Measurements from ENCODE around the gene TMOD2.

Gene TMOD2

DNA sequence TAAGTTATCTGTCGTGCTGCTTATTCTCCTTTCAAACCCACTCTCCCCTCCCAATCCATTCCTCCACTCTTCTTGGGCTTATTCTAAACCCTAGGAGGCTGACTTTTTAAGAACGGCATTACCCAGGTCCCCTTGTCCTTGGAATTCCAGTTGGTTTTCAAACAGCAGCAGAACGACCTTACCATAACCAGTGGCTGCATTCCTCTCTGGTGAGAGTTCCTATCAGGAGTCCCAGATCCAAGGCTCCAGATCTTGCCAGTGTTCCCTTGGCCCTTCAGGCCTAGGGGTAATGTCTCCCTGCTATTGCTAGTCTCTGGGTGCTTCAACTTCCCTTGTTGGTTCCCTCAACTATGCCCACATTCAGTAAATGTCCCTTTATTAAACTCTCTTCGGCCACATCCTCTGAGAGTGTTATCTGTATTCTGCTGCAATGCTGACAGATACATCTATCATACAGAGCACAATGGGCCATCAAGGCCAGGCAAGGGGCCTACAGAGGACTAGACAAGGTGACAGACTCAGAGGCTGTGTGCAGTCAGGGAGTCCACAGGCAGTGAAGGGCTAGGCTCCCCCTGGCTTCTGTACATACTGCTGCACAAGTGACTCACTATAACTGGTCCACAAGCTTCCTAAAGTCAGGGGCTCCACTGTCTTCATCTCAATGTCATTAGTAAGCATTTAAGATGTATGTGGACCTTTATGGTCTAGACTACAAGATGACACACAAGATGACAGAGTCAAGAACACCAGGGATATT is 24.1 kb upstream of the TMOD2 start:
- Histone ChIP-seq H3K4me3 (replicated peaks; ENCODE audit: low read depth, low read length) (no peak overlapping the region), H3K36me3 (ENCODE audit: control insufficient read depth, insufficient read depth, low read length) (no peaks in the 10 kb centered on the region; the same call in none of the 2 replicates), H3K27me3 (replicated peaks; ENCODE audit: control insufficient read depth, insufficient read depth, low read length) (no peaks in the 10 kb centered on the region)
- TF ChIP-seq, protein P1, sequence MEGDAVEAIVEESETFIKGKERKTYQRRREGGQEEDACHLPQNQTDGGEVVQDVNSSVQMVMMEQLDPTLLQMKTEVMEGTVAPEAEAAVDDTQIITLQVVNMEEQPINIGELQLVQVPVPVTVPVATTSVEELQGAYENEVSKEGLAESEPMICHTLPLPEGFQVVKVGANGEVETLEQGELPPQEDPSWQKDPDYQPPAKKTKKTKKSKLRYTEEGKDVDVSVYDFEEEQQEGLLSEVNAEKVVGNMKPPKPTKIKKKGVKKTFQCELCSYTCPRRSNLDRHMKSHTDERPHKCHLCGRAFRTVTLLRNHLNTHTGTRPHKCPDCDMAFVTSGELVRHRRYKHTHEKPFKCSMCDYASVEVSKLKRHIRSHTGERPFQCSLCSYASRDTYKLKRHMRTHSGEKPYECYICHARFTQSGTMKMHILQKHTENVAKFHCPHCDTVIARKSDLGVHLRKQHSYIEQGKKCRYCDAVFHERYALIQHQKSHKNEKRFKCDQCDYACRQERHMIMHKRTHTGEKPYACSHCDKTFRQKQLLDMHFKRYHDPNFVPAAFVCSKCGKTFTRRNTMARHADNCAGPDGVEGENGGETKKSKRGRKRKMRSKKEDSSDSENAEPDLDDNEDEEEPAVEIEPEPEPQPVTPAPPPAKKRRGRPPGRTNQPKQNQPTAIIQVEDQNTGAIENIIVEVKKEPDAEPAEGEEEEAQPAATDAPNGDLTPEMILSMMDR (IDR thresholded peaks at IDR 0.05; ENCODE audit: insufficient read depth, low read length, poor library complexity, severe bottlenecking), result peak; percentile 41
- no peak for DNase-seq (ENCODE audit: extremely low read depth, insufficient read length)

DNA sequence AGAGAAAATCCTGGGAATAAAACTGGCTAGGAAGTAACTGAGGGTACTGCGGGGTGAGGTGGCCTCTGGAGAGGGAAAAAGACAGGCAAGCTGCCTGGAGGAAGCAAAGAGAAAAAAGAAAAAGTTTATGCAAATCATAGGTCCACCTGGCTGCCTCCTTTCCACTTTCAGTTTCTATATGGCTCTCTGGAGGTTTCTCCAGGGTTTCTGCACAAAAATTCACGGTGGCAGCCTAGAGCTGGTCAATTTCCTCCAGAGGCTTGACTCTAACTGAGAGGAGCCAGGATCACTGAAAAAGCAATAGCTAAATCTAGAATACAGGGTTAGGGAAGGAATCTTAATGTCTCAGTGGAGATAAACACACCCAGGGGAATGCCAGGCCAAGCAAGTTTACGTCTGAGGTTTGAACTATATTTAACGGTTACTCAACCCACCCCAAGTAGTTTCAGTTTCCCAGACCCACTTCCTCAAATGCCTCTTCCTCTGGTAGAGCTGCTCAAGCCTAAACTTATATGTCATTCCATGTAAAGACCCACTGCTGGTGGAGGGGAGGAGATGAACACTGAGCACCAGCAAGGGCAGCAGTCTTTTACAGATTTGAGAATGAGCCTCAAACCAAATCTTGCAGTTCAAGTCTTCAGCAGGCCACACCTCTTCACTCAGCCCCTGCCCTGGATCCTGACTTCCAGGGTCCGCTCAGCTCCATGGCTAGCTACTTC is 19.7 kb upstream of the TMOD2 start:
- TF ChIP-seq, protein P1 (IDR thresholded peaks at IDR 0.05; ENCODE audit: insufficient read depth, low read length, poor library complexity, severe bottlenecking), result no peak
- DNase-seq (ENCODE audit: extremely low read depth, insufficient read length), result peak; percentile 78
- H3K27me3 ChIP-seq (replicated peaks; ENCODE audit: control insufficient read depth, insufficient read depth, low read length), result no peaks in the 10 kb centered on the region
- H3K4me3 ChIP-seq (replicated peaks; ENCODE audit: low read depth, low read length), result peak overlapping the region; percentile 53
- H3K36me3 ChIP-seq (ENCODE audit: control insufficient read depth, insufficient read depth, low read length), result no peaks in the 10 kb centered on the region

DNA sequence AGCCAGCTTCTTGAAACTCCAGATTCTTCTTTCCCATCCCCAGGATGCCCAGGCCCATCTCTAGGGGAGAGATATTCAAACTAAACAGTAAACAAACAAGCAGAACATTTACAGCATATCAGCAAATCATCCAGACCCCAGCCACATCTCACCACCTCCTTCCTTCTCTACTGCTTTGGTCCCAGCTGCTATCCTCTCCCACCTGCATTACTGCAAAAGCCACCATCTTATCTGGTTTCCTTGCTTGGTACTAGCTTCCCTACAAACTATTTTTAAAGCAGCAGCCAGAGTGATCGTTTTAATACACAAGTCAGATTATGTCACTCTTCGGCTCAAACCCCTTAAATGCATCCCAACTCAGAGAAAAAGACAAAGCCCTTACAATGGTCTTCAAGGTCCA is 18.8 kb upstream of the TMOD2 start:
- no peak for DNase-seq (ENCODE audit: extremely low read depth, insufficient read length)
- Histone ChIP-seq H3K27me3 (replicated peaks; ENCODE audit: control insufficient read depth, insufficient read depth, low read length) (no peaks in the 10 kb centered on the region), H3K36me3 (ENCODE audit: control insufficient read depth, insufficient read depth, low read length) (no peaks in the 10 kb centered on the region), H3K4me3 (replicated peaks; ENCODE audit: low read depth, low read length) (no peak overlapping the region)
- TF ChIP-seq, protein P1 (IDR thresholded peaks at IDR 0.05; ENCODE audit: insufficient read depth, low read length, poor library complexity, severe bottlenecking), result no peak

DNA sequence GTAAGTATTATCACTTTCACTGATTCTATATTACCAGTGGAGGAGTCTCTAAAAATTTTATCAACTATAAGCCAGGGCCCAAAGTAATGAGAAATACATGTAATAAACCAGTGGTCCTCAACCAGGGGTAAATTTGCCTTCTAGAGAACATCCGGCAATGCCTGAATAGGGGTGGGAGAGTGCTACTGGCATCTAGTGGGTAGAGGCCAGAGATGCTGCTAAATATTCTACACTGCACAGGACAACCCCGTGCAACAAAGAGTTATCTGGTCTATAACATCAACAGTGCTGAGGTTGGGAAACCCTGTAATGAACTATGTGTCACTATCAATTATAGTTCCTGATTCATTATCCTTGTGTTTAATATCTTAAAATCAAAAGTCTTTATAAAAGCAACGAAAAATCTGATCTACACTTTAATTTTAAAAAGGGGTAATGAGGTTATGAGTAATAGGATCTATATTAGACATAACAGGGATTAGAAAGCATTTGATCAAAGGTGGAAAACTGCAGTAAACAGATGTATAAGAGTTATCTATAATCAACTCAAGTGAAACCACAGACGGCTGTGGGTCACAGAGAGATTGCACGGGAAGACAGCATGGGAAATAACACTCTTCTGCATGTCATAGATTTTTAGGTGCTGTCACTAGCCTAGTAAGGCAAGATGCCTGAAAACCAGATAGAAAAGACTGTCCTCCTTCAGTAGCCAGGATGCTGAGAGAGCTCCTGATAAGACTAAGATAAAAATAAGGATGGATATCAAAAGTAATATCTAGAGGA is 16.0 kb upstream of the TMOD2 start:
- H3K4me3 ChIP-seq (replicated peaks; ENCODE audit: low read depth, low read length), result peak overlapping the region; percentile 78
- no peaks in the 10 kb centered on the region for H3K36me3 ChIP-seq (ENCODE audit: control insufficient read depth, insufficient read depth, low read length)
- no peak for DNase-seq (ENCODE audit: extremely low read depth, insufficient read length)
- no peaks in the 10 kb centered on the region for H3K27me3 ChIP-seq (replicated peaks; ENCODE audit: control insufficient read depth, insufficient read depth, low read length)
- TF ChIP-seq, protein P1 (IDR thresholded peaks at IDR 0.05; ENCODE audit: insufficient read depth, low read length, poor library complexity, severe bottlenecking), result peak; percentile 53

DNA sequence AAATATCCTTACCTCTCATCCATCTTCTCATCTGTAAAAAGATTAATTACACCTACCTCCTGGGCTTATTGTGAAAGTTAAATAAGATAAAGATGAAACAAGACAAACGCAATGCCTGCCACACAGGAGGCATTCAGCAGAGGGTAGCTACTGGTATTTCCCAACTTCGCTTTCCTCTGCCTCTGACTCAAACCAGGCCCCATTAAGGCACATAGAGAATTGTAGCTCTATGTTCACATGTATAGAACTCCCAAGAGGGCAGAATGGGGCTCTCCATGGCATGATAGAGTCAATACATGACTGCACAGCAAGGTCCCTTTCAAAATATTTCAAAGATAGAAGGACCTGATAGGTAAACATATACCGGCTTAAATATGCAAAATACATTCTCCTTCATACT is 15.3 kb upstream of the TMOD2 start:
- no peaks in the 10 kb centered on the region for H3K36me3 ChIP-seq (ENCODE audit: control insufficient read depth, insufficient read depth, low read length)
- peak; percentile 59 for DNase-seq (ENCODE audit: extremely low read depth, insufficient read length)
- H3K4me3 ChIP-seq (replicated peaks; ENCODE audit: low read depth, low read length), result peak overlapping the region; percentile 78
- no peaks in the 10 kb centered on the region for H3K27me3 ChIP-seq (replicated peaks; ENCODE audit: control insufficient read depth, insufficient read depth, low read length)
- TF ChIP-seq, protein P1 (IDR thresholded peaks at IDR 0.05; ENCODE audit: insufficient read depth, low read length, poor library complexity, severe bottlenecking), result no peak

Data from GM06990 (cell line).